ENCODE results near the gene CRACDL.

DNA sequence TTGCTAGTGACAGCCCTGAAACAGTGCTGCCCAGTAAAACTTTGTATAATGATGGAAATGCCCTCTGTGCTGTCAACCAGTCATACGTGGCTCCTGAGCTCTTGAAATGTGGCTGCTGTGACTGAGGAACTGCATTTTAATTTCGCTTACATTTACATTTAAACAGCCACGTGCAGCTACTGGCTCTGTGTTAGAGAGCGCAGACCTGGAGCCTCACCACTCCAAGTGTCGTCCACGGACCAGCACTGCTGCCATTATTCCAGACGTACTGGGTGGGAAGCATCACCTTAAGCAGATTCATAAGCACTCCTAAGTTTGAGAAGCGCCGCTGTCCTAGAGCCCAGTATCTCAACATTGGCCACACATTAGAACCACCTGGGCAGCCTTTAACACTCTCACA lies 128.1 kb downstream of the CRACDL start:
- TF ChIP-seq EZH2 (IDR thresholded peaks at IDR 0.05; ENCODE audit: low read length), result no peak
- TF ChIP-seq, protein P1, sequence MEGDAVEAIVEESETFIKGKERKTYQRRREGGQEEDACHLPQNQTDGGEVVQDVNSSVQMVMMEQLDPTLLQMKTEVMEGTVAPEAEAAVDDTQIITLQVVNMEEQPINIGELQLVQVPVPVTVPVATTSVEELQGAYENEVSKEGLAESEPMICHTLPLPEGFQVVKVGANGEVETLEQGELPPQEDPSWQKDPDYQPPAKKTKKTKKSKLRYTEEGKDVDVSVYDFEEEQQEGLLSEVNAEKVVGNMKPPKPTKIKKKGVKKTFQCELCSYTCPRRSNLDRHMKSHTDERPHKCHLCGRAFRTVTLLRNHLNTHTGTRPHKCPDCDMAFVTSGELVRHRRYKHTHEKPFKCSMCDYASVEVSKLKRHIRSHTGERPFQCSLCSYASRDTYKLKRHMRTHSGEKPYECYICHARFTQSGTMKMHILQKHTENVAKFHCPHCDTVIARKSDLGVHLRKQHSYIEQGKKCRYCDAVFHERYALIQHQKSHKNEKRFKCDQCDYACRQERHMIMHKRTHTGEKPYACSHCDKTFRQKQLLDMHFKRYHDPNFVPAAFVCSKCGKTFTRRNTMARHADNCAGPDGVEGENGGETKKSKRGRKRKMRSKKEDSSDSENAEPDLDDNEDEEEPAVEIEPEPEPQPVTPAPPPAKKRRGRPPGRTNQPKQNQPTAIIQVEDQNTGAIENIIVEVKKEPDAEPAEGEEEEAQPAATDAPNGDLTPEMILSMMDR (optimal IDR thresholded peaks at IDR 0.05 in 1 of 3, IDR thresholded peaks at IDR 0.05 in 1 of 3, conservative IDR thresholded peaks at IDR 0.05 in 1 of 3; ENCODE audit: extremely low read depth in 1 of 3, insufficient read depth in 2 of 3, low read length in 3 of 3), result no peak

All from keratinocyte (primary cell).